H7 (cell line): Measurements from ENCODE around the gene TTLL12. TPM values are rescaled to one million over a fixed set of nuclear protein-coding genes. Genes with fewer than 3 reads are reported as not detected.

Experiments used
- DNase-seq: peaks from one replicate; pipeline ENCODE4 v3.0.0; 2012
- H3K27me3 ChIP-seq: 2 replicates; pipeline ENCODE4 v1.6.0; 2011; ENCODE audit warnings: mild to moderate bottlenecking, low read length; ENCODE audit not compliant: control insufficient read depth, insufficient read depth
- H3K36me3 ChIP-seq: replicated peaks from 2 replicates; pipeline ENCODE4 v1.5.1; 2011; ENCODE audit warnings: low read length; ENCODE audit not compliant: control insufficient read depth, insufficient read depth
- H3K4me3 ChIP-seq: 2 replicates; pipeline ENCODE4 v1.5.1; 2011; ENCODE audit warnings: low read depth, mild to moderate bottlenecking, control low read depth, low read length, moderate library complexity; ENCODE audit not compliant: insufficient read depth
- total RNA-seq: library from RNA; depleted of rRNA; stranded (reverse); fragments of >200 nt; shearing (Covaris generic); gene quantifications from 2 replicates; pipeline ENCODE4 v1.2.3, GENCODE V29; 2014

The TTLL12 gene
- total RNA-seq, 1 experiment from 2014 or later, result 100 TPM

GRCh38 chr22:43207849-43208702 lies 21.1 kb upstream of the TTLL12 start:
- no peak overlapping the region for H3K4me3 ChIP-seq

GRCh38 chr22:43207386-43207785 lies 20.5 kb upstream of the TTLL12 start:
- Histone ChIP-seq H3K4me3 (no peak overlapping the region), H3K27me3 (no peaks in the 10 kb centered on the region), H3K36me3 (no peaks in the 10 kb centered on the region)
- DNase-seq, result no peak

More at GRCh38 chr22:43207849-43208702, 21.1 kb upstream of the TTLL12 start:
- no peak for DNase-seq
- Histone ChIP-seq H3K27me3 (no peaks in the 10 kb centered on the region), H3K36me3 (no peaks in the 10 kb centered on the region)

- no peaks in the 10 kb centered on the region for H3K36me3 ChIP-seq
- no peaks in the 10 kb centered on the region for H3K27me3 ChIP-seq
- no peak overlapping the region for H3K4me3 ChIP-seq
- no peak for DNase-seq
These were observed 19.7 kb upstream of the TTLL12 start for GRCh38 chr22:43206509-43207161.

- Histone ChIP-seq H3K27me3 (no peaks in the 10 kb centered on the region), H3K36me3 (no peaks in the 10 kb centered on the region), H3K4me3 (no peak overlapping the region)
- no peak for DNase-seq
These were observed 19.0 kb upstream of the TTLL12 start for GRCh38 chr22:43205748-43206508.

- no peak for DNase-seq
- Histone ChIP-seq H3K27me3 (no peaks in the 10 kb centered on the region), H3K36me3 (no peaks in the 10 kb centered on the region), H3K4me3 (no peak overlapping the region)
These were observed 18.3 kb upstream of the TTLL12 start for GRCh38 chr22:43205261-43205691.

GRCh38 chr22:43203471-43203981 lies 16.6 kb upstream of the TTLL12 start:
- no peak overlapping the region for H3K4me3 ChIP-seq
- no peaks in the 10 kb centered on the region for H3K36me3 ChIP-seq
- no peaks in the 10 kb centered on the region for H3K27me3 ChIP-seq
- peak; percentile 94 for DNase-seq

- no peaks in the 10 kb centered on the region for H3K27me3 ChIP-seq
- DNase-seq, result peak; percentile 73
- no peaks in the 10 kb centered on the region for H3K36me3 ChIP-seq
- H3K4me3 ChIP-seq, result no peak overlapping the region
These were observed 15.9 kb upstream of the TTLL12 start for GRCh38 chr22:43202756-43203410.

- no peaks in the 10 kb centered on the region for H3K27me3 ChIP-seq
- no peaks in the 10 kb centered on the region for H3K36me3 ChIP-seq
- H3K4me3 ChIP-seq, result no peak overlapping the region
- DNase-seq, result no peak
These were observed 15.4 kb upstream of the TTLL12 start for GRCh38 chr22:43202326-43202725.

GRCh38 chr22:43201486-43202219 lies 14.7 kb upstream of the TTLL12 start:
- Histone ChIP-seq H3K36me3 (no peaks in the 10 kb centered on the region), H3K27me3 (no peaks in the 10 kb centered on the region), H3K4me3 (no peak overlapping the region)
- DNase-seq, result no peak

GRCh38 chr22:43200555-43200954 lies 13.6 kb upstream of the TTLL12 start:
- DNase-seq, result no peak
- Histone ChIP-seq H3K27me3 (no peaks in the 10 kb centered on the region), H3K4me3 (no peak overlapping the region), H3K36me3 (no peaks in the 10 kb centered on the region)

- H3K4me3 ChIP-seq, result no peak overlapping the region
- H3K27me3 ChIP-seq, result no peaks in the 10 kb centered on the region
- no peak for DNase-seq
- H3K36me3 ChIP-seq, result no peaks in the 10 kb centered on the region
These were observed 13.1 kb upstream of the TTLL12 start for GRCh38 chr22:43200031-43200430.

- Histone ChIP-seq H3K27me3 (no peaks in the 10 kb centered on the region), H3K4me3 (no peak overlapping the region), H3K36me3 (no peaks in the 10 kb centered on the region)
- DNase-seq, result no peak
These were observed 12.6 kb upstream of the TTLL12 start for GRCh38 chr22:43199541-43199940.

GRCh38 chr22:43198936-43199335 lies 12.0 kb upstream of the TTLL12 start:
- no peak for DNase-seq
- no peak overlapping the region for H3K4me3 ChIP-seq
- H3K36me3 ChIP-seq, result no peaks in the 10 kb centered on the region
- H3K27me3 ChIP-seq, result no peaks in the 10 kb centered on the region
